H1 (cell line): ENCODE data around the gene COX19.

Experiments
- CTCF ChIP-seq, 3 experiments: IDR thresholded peaks; 1 replicate in 2 of 3; 2 replicates in 1 of 3; pipeline versions ENCODE4 v1.5.1 to v1.6.1; 2011; ENCODE audit warnings: low read length in 3 of 3, mild to moderate bottlenecking in 3 of 3, inconsistent platforms in 2 of 3, low read depth in 1 of 3, moderate library complexity in 1 of 3; ENCODE audit not compliant: insufficient read depth in 1 of 3; ENCODE audit errors: control extremely low read depth in 1 of 3
- MAFK ChIP-seq: IDR thresholded peaks from 2 replicates; pipeline ENCODE4 v1.6.1; 2012; ENCODE audit warnings: low read depth, mild to moderate bottlenecking, improper control_type of control experiment, low read length
- TF ChIP-seq, protein P1 (sequence below): IDR thresholded peaks from 2 replicates; pipeline ENCODE4 v1.6.1; 2012; ENCODE audit warnings: low read length, inconsistent platforms

GRCh38 chr7:944744-945143, 30.6 kb downstream of the COX19 start:
- TF ChIP-seq CTCF (IDR thresholded peaks at IDR 0.05; ENCODE audit: control extremely low read depth in 1 of 3, insufficient read depth in 1 of 3, low read depth in 1 of 3, low read length in 3 of 3), result no peak
- no peak for TF ChIP-seq MAFK
- TF ChIP-seq, protein P1, sequence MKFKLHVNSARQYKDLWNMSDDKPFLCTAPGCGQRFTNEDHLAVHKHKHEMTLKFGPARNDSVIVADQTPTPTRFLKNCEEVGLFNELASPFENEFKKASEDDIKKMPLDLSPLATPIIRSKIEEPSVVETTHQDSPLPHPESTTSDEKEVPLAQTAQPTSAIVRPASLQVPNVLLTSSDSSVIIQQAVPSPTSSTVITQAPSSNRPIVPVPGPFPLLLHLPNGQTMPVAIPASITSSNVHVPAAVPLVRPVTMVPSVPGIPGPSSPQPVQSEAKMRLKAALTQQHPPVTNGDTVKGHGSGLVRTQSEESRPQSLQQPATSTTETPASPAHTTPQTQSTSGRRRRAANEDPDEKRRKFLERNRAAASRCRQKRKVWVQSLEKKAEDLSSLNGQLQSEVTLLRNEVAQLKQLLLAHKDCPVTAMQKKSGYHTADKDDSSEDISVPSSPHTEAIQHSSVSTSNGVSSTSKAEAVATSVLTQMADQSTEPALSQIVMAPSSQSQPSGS, result no peak
